ENCODE measurements around the gene MIA2. TPM values are rescaled to one million over a fixed set of nuclear protein-coding genes. Genes with fewer than 3 reads are reported as not detected.
A peak's percentile ranks its signal among the peaks of the same experiment; 100 is the strongest.
"Not testable (repeated sequence)": the region's sequence is repeated elsewhere in the genome, so short reads cannot be mapped to it uniquely, and the experiment has no call there.

MIA2 gene
- total RNA-seq, 4 donors from 2014 or later, result 13.6 to 30.9 (median 20.7) TPM

- Histone ChIP-seq H3K4me3 (no peak overlapping the region), H3K27ac (no peak overlapping the region), H3K27me3 (no peaks in the 10 kb centered on the region), H3K9me3 (no peaks in the 10 kb centered on the region), H3K36me3 (no peaks in the 10 kb centered on the region), H3K4me1 (peaks cover 0 to 4% of the 10 kb centered on the region in 2 donors)
- intact Hi-C loops (cut with DNase I; ENCODE audit: low total_unique reads) (loop anchor here (5.0 kb wide), 1 partner anchor 137 kb away; no protein-coding TSS in a partner anchor), in situ Hi-C loops (cut with MboI; ENCODE audit: low sequenced_read_pairs in 4 of 4) (no loop called here)
- TF ChIP-seq CTCF (IDR thresholded peaks at IDR 0.05 in 4 of 5, conservative IDR thresholded peaks at IDR 0.05 in 1 of 5) (no peak), POLR2A (IDR thresholded peaks at IDR 0.05) (no peak)
- DNase-seq, result no peak
- ATAC-seq, result no peak
Measured at GRCh38 chr14:39230416-39231035, 3.2 kb upstream of the MIA2 start.

- H3K36me3 ChIP-seq; in situ Hi-C loops (cut with MboI; ENCODE audit: low sequenced_read_pairs in 4 of 4); H3K4me3 ChIP-seq; H3K4me1 ChIP-seq; H3K27ac ChIP-seq; H3K27me3 ChIP-seq; H3K9me3 ChIP-seq; DNase-seq: not testable (repeated sequence)
- peak in 1 of 2 donors; percentile 58 for ATAC-seq
- peak in 3 of 5 experiments; percentile 12 to 33 (median 28) for TF ChIP-seq CTCF (IDR thresholded peaks at IDR 0.05 in 4 of 5, conservative IDR thresholded peaks at IDR 0.05 in 1 of 5)
- intact Hi-C loops (cut with DNase I; ENCODE audit: low total_unique reads), result loop anchor here (5.0 kb wide), 1 partner anchor 135 kb away; no protein-coding TSS in a partner anchor
Measured at GRCh38 chr14:39231751-39232553, 1.8 kb upstream of the MIA2 start.

- peaks cover 0 to 4% of the 10 kb centered on the region in 2 donors for H3K4me1 ChIP-seq
- DNase-seq (no peak), ATAC-seq (peak; percentile 54 to 56)
- no peak overlapping the region for H3K4me3 ChIP-seq
- intact Hi-C loops (cut with DNase I; ENCODE audit: low total_unique reads) (loop anchor here (5.0 kb wide), 1 partner anchor 135 kb away; no protein-coding TSS in a partner anchor), in situ Hi-C loops (cut with MboI; ENCODE audit: low sequenced_read_pairs in 4 of 4) (no loop called here)
- no peak overlapping the region for H3K27ac ChIP-seq
- no peaks in the 10 kb centered on the region for H3K36me3 ChIP-seq
- no peak for TF ChIP-seq POLR2A (IDR thresholded peaks at IDR 0.05)
- no peak for TF ChIP-seq CTCF (IDR thresholded peaks at IDR 0.05 in 4 of 5, conservative IDR thresholded peaks at IDR 0.05 in 1 of 5)
- no peaks in the 10 kb centered on the region for H3K27me3 ChIP-seq
- H3K9me3 ChIP-seq, result no peaks in the 10 kb centered on the region
Measured at GRCh38 chr14:39232554-39233415, 930 bp upstream of the MIA2 start.

- in situ Hi-C loops (cut with MboI; ENCODE audit: low sequenced_read_pairs in 4 of 4); H3K27ac ChIP-seq; H3K9me3 ChIP-seq; H3K4me1 ChIP-seq; H3K36me3 ChIP-seq; H3K4me3 ChIP-seq; DNase-seq; H3K27me3 ChIP-seq; ATAC-seq: not testable (repeated sequence)
- intact Hi-C loops (cut with DNase I; ENCODE audit: low total_unique reads), result loop anchor here (5.0 kb wide), 1 partner anchor 132 kb away; no protein-coding TSS in a partner anchor
Measured at GRCh38 chr14:39234986-39235385, 1.3 kb downstream of the MIA2 start.

GRCh38 chr14:39235466-39235865 lies 1.8 kb downstream of the MIA2 start:
- DNase-seq; intact Hi-C loops (cut with DNase I; ENCODE audit: low total_unique reads); H3K4me1 ChIP-seq; H3K36me3 ChIP-seq; H3K9me3 ChIP-seq; in situ Hi-C loops (cut with MboI; ENCODE audit: low sequenced_read_pairs in 4 of 4); ATAC-seq; H3K4me3 ChIP-seq; H3K27me3 ChIP-seq; H3K27ac ChIP-seq: not testable (repeated sequence)

All from gastrocnemius medialis (tissue), 4 donors.